ENCODE measurements around the gene SLAIN2.

GRCh38 chr4:48450740-48451139 lies 109.4 kb downstream of the SLAIN2 start:
- no peak for TF ChIP-seq KAT7 (CRISPR knock-in tag; IDR thresholded peaks at IDR 0.05; ENCODE audit: borderline replicate concordance)
- TF ChIP-seq CTCF (IDR thresholded peaks at IDR 0.05), result no peak
- no peak for TF ChIP-seq MLX (CRISPR knock-in tag; IDR thresholded peaks at IDR 0.05)
- no peak for TF ChIP-seq HMGXB4 (CRISPR knock-in tag; IDR thresholded peaks at IDR 0.05)
- TF ChIP-seq MAX (CRISPR knock-in tag; IDR thresholded peaks at IDR 0.05), result no peak
